Right lobe of liver (tissue), 4 donors: ENCODE results near the gene DDT.
"Not testable (repeated sequence)": the region's sequence is repeated elsewhere in the genome, so short reads cannot be mapped to it uniquely, and the experiment has no call there.

ENCODE experiments used
- POLR2A ChIP-seq: fragments of 450-650 bp; IDR thresholded peaks from one replicate; pipeline ENCODE4 v1.6.1; 2017; ENCODE audit warnings: antibody characterized with exemption, mild to moderate bottlenecking
- TF ChIP-seq, protein P1 (sequence below), 4 donors: fragments of 200-600 bp in 3 of 4; fragments of 450-650 bp in 1 of 4; IDR thresholded peaks; one replicate each; pipeline versions ENCODE4 v1.5.1 to v1.8.0; 2016 to 2022; ENCODE audit warnings: antibody characterized with exemption in 4 of 4, mild to moderate bottlenecking in 2 of 4
- donor health status: DM: no; HTN: no; CAD: no.
- donor health status: DM: no; HTN: no; CAD: no.
- donor health status: DM: no; HTN: yes; CAD: no.

DNA sequence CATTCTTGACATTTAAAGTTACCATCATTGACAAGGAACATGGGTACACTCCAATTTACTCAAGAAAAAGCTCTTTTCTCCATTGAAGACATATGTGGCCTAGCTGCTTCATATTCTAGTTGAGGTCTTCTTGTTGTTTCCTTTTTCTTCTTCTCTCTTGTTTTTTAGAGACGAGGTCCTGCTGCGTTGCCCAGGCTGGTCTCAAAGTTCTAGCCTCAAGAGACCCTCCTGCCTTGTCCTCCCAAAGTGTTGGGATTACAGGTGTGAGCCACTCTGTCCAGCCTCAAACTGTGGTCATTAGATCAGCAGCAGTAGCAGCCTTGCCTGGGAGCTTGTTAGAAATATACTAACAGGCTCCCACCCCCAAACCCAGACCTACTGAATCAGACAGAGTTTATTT, 18.8 kb upstream of the DDT start:
- TF ChIP-seq, protein P1, sequence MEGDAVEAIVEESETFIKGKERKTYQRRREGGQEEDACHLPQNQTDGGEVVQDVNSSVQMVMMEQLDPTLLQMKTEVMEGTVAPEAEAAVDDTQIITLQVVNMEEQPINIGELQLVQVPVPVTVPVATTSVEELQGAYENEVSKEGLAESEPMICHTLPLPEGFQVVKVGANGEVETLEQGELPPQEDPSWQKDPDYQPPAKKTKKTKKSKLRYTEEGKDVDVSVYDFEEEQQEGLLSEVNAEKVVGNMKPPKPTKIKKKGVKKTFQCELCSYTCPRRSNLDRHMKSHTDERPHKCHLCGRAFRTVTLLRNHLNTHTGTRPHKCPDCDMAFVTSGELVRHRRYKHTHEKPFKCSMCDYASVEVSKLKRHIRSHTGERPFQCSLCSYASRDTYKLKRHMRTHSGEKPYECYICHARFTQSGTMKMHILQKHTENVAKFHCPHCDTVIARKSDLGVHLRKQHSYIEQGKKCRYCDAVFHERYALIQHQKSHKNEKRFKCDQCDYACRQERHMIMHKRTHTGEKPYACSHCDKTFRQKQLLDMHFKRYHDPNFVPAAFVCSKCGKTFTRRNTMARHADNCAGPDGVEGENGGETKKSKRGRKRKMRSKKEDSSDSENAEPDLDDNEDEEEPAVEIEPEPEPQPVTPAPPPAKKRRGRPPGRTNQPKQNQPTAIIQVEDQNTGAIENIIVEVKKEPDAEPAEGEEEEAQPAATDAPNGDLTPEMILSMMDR (IDR thresholded peaks at IDR 0.05) = not testable (repeated sequence)
- TF ChIP-seq POLR2A = not testable (repeated sequence)
